ENCODE data around the gene CCDC88C.

The CCDC88C gene

GRCh38 chr14:91401751-91402150, 15.9 kb downstream of the CCDC88C start:
- TF ChIP-seq CTCF (conservative IDR thresholded peaks at IDR 0.05; ENCODE audit: low read depth, low read length) = no peak
- no peak for DNase-seq (ENCODE audit: low read depth)
- H3K4me3 ChIP-seq (ENCODE audit: low read length) = no peak overlapping the region

- no peak for DNase-seq (ENCODE audit: low read depth)
- TF ChIP-seq CTCF (conservative IDR thresholded peaks at IDR 0.05; ENCODE audit: low read depth, low read length) = no peak
These were observed 16.9 kb downstream of the CCDC88C start for GRCh38 chr14:91400696-91401095.

DNA sequence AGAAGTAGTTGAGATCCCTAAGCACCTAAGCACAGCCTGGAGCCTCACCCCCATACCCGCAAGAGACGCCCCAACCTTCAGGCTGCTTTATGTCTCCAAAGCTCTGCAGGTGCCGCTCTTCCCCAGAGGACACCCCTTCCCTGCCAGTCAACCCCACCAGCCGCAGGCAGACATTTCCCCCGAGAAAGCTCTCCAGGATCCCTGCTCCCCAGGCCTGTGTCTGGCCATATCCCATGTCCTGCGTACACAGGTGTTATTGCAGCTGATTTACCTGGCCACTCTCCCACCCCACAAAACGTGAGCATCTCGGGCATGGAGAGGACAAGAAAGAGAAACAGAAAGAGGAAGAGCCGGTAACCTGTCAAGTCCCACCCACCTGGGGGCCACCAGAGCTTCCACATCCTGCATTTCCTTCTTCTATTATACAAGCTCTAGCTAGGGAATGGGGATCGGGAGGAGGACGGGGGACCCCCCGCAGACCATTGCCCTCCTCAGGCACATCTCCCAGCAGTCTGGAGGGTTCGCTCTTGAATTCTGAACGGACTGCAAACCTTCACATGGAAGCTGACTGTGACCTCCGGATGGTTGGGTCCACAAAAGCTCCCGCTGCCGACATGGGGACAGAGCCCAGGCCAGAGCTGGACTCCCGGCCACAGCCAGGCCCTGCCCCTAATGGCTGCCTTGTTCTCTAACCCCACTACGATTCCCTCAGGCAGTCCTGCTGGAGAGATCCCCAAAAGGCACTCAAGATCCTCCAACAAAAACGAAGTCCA, 17.6 kb downstream of the CCDC88C start:
- no peak overlapping the region for H3K4me3 ChIP-seq (ENCODE audit: low read length)
- no peak for TF ChIP-seq CTCF (conservative IDR thresholded peaks at IDR 0.05; ENCODE audit: low read depth, low read length)
- DNase-seq (ENCODE audit: low read depth) = no peak

More at GRCh38 chr14:91400696-91401095, 16.9 kb downstream of the CCDC88C start:
- no peak overlapping the region for H3K4me3 ChIP-seq (ENCODE audit: low read length)

- no peak for DNase-seq (ENCODE audit: low read depth)
- TF ChIP-seq CTCF (conservative IDR thresholded peaks at IDR 0.05; ENCODE audit: low read depth, low read length) = no peak
- H3K4me3 ChIP-seq (ENCODE audit: low read length) = no peak overlapping the region
These were observed 18.9 kb downstream of the CCDC88C start for GRCh38 chr14:91398707-91399106.

DNA sequence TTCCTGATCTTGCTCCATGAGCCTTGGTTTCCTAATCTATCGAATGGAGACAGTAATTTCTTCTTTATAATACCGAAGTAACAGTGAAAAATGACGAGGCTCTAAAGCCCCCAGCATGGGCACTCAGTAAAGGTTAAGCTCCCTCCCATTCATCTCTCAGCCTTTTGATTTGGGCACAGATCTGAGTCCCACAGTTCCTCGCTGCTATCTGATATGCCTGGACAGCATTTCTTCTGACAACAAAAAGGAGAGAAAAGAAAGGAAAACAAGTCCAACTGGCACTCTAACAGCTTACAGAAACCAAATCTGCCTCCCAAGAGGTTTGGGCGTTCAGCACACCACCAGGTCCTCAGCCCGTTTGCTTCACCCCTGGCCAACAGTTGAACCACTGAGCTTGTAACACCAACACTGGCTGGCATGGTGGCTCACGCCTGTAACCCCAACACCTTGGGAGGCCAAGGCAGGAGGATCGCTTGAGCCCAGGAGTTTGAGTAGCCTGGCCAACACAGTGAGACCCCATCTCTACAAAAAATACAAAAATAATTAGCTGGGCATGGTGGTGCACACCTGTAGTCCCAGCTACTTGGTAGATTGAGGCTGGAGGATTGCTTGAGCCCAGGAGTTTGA, 19.5 kb downstream of the CCDC88C start:
- DNase-seq (ENCODE audit: low read depth) = no peak
- H3K4me3 ChIP-seq (ENCODE audit: low read length) = no peak overlapping the region
- TF ChIP-seq CTCF (conservative IDR thresholded peaks at IDR 0.05; ENCODE audit: low read depth, low read length) = no peak

DNA sequence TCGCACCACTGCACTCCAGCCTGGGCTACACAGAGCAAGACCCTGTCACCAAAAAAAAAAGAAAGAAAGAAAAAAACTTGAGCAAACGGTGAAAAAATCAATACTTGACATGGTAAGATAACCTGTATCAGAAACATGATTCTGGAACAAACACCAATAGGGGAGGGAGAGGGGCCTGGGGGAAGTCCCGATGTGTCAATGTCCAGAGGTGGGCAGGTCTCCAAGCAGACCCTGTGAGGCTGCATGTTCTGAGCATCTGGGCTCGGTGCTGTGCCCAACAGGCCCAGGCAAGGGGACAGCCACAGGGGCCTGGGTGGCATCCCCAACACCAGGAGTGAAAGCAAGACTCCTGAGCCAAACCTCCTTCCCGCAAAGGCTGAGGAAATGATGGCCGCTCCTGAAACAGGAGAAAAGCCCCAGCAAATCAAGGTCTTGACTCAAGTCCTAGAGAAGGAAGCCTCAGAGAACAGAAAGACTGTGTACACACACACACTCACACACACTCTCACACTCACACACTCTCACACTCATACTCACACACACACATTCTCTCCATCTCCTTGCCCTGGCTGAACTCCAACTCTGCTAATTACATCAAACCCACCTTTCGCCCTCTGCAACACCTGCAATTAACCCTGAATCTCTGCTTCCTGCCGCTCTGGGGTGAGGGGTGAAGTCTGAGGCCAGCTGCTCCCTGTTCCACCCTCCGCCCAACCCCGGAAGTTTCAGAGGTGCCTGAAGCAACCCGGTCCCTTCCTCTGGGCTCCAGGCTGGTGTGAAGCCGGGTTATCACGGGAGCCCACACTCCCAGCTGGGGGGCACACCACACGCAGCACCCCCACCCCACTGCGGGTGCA, 20.4 kb downstream of the CCDC88C start:
- no peak for DNase-seq (ENCODE audit: low read depth)
- H3K4me3 ChIP-seq (ENCODE audit: low read length) = no peak overlapping the region
- no peak for TF ChIP-seq CTCF (conservative IDR thresholded peaks at IDR 0.05; ENCODE audit: low read depth, low read length)
